Left ventricle myocardium inferior (tissue), 1 donor: ENCODE data around the gene NPW. TPM values are rescaled to one million over a fixed set of nuclear protein-coding genes. Genes with fewer than 3 reads are reported as not detected.

ENCODE experiments used
- DNase-seq: peaks from one replicate; pipeline ENCODE4 v3.0.0-alpha.2; 2020
- H3K27ac ChIP-seq: fragments of 200-600 bp; replicated peaks from 2 replicates; pipeline ENCODE4 v1.8.0; 2021
- H3K27me3 ChIP-seq: fragments of 200-600 bp; 2 replicates; pipeline ENCODE4 v1.8.0; 2021; ENCODE audit warnings: low read depth
- H3K36me3 ChIP-seq: fragments of 200-600 bp; 2 replicates; pipeline ENCODE4 v1.8.0; 2021
- H3K4me1 ChIP-seq: fragments of 200-600 bp; 2 replicates; pipeline ENCODE4 v1.8.0; 2021
- H3K4me3 ChIP-seq: fragments of 200-600 bp; 2 replicates; pipeline ENCODE4 v1.8.0; 2021; ENCODE audit warnings: mild to moderate bottlenecking, moderate library complexity
- H3K9me3 ChIP-seq: fragments of 200-600 bp; replicated peaks from 2 replicates; pipeline ENCODE4 v1.8.0; 2021
- CTCF ChIP-seq: fragments of 200-600 bp; IDR thresholded peaks from 2 replicates; pipeline ENCODE4 v1.8.0; 2021; ENCODE audit warnings: antibody characterized with exemption, mild to moderate bottlenecking, borderline replicate concordance
- intact Hi-C: fragments of 100-400 bp; cut with micrococcal nuclease; formaldehyde crosslinking; loops from one replicate; pipeline ENCODE4 v1.11.0; 2022
- total RNA-seq: library from RNA; stranded (reverse); fragmentation: NEBNext Ultra II Directional; extraction: Animal tissue kit (Norgen Biotek cat#: 25700); gene quantifications from one replicate; pipeline ENCODE4 v1.2.1, GENCODE V29; 2021
- donor health status: DM: no; HTN: yes; CAD: no; lungs with severe emphysema.

Gene NPW
- total RNA-seq, 1 donor from 2014 or later = not detected

- Histone ChIP-seq H3K36me3 (peaks cover 95% of the 10 kb centered on the region), H3K4me3 (no peak overlapping the region), H3K27me3 (no peaks in the 10 kb centered on the region), H3K4me1 (no peaks in the 10 kb centered on the region), H3K27ac (no peak overlapping the region), H3K9me3 (no peaks in the 10 kb centered on the region)
- no peak for TF ChIP-seq CTCF
- intact Hi-C loops = no loop called here
- no peak for DNase-seq
These were observed 44.3 kb downstream of the NPW start for GRCh38 chr16:2063861-2064260.

DNA sequence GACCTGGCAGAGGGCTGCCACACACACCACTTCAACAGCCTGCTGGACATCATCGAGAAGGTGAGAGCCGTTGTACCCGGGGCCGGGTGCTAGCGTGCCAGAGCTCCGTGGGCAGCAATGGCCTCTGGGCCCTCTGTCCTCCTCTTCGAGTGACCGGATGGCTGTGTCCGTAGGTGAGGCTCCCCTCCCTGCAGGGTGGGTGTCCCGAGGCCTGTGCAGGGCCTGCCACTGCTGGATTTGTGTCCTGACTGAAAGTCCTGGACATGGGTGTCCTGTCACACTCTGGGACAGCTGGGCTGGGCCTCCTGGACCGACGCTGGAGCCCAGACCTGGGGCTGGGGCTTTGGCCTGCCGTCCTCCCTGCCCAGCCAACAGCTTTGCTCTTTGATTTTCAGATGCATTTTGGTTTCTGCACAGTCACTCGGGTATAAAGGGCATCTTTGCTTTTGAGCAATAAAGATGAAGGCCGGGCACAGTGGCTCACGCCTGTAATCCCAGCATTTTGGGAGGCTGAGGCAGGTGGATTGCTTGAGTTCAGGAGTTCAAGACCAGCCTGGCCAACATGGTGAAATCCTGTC lies 44.9 kb downstream of the NPW start:
- Histone ChIP-seq H3K27me3 (no peaks in the 10 kb centered on the region), H3K9me3 (no peaks in the 10 kb centered on the region), H3K4me1 (no peaks in the 10 kb centered on the region), H3K4me3 (no peak overlapping the region), H3K27ac (no peak overlapping the region), H3K36me3 (peaks cover 95% of the 10 kb centered on the region)
- DNase-seq = no peak
- intact Hi-C loops = no loop called here
- TF ChIP-seq CTCF = no peak

DNA sequence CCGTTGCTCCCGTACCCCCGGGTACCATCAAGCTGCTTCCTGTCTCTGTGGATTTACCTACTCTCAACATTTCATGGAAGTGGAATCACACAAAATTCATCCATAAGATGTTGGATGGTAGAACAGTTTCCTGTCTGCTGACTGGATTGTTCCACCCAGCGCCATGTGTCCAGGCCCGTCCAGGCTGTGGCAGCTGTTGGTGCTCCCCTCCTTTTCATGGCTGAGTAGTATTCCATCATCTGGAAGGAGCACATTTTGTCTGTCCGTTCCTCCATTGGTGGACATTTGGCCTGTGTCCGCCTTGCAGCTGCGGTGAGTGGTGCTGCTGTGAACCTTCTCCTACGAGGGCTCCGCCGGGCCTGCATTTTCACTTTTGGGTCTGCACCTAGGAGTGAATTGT lies 46.6 kb downstream of the NPW start:
- H3K36me3 ChIP-seq = peaks cover 92% of the 10 kb centered on the region
- no peak for DNase-seq
- no peaks in the 10 kb centered on the region for H3K27me3 ChIP-seq
- no peaks in the 10 kb centered on the region for H3K4me1 ChIP-seq
- intact Hi-C loops = no loop called here
- H3K27ac ChIP-seq = no peak overlapping the region
- TF ChIP-seq CTCF = no peak
- no peak overlapping the region for H3K4me3 ChIP-seq
- no peaks in the 10 kb centered on the region for H3K9me3 ChIP-seq

Other genes starting within 250 kb of the NPW start
- 37.0 TPM for gene NME3, start 248.2 kb upstream of the NPW start, total RNA-seq
- gene EME2, start 247.0 kb upstream of the NPW start, total RNA-seq = 7.4 TPM
- 78.0 TPM for gene MRPS34, start 246.7 kb upstream of the NPW start, total RNA-seq
- gene SPSB3, start 237.2 kb upstream of the NPW start, total RNA-seq = 36.8 TPM
- gene NUBP2, start 236.8 kb upstream of the NPW start, total RNA-seq = 36.2 TPM
- gene IGFALS, start 226.1 kb upstream of the NPW start, total RNA-seq = not detected
- gene HAGH, start 193.0 kb upstream of the NPW start, total RNA-seq = 172 TPM
- gene FAHD1, start 192.6 kb upstream of the NPW start, total RNA-seq = 26.3 TPM
- gene MEIOB, start 147.6 kb upstream of the NPW start, total RNA-seq = not detected
- not detected for gene HS3ST6, start 101.4 kb upstream of the NPW start, total RNA-seq
- gene MSRB1, start 76.6 kb upstream of the NPW start, total RNA-seq = 32.7 TPM
- gene RPL3L, start 65.1 kb upstream of the NPW start, total RNA-seq = 262 TPM
- 601 TPM for gene NDUFB10, start 60.2 kb upstream of the NPW start, total RNA-seq
- 753 TPM for gene RPS2, start 55.0 kb upstream of the NPW start, total RNA-seq
- not detected for gene RNF151, start 52.9 kb upstream of the NPW start, total RNA-seq
- gene TBL3, start 47.7 kb upstream of the NPW start, total RNA-seq = 22.6 TPM
- gene NOXO1, start 38.3 kb upstream of the NPW start, total RNA-seq = not detected
- 23.3 TPM for gene GFER, start 35.6 kb upstream of the NPW start, total RNA-seq
- gene SYNGR3, start 29.8 kb upstream of the NPW start, total RNA-seq = 0.38 TPM
- 14.5 TPM for gene ZNF598, start 10.0 kb upstream of the NPW start, total RNA-seq
- 221 TPM for gene NHERF2, start 7.1 kb downstream of the NPW start, total RNA-seq
- gene NTHL1, start 28.0 kb downstream of the NPW start, total RNA-seq = 21.7 TPM
- 80.1 TPM for gene TSC2, start 28.2 kb downstream of the NPW start, total RNA-seq
- gene PKD1, start 116.1 kb downstream of the NPW start, total RNA-seq = 83.9 TPM
- gene RAB26, start 128.8 kb downstream of the NPW start, total RNA-seq = 1.7 TPM
- 26.0 TPM for gene TRAF7, start 136.0 kb downstream of the NPW start, total RNA-seq
- gene CASKIN1, start 176.8 kb downstream of the NPW start, total RNA-seq = 4.0 TPM
- gene MLST8, start 185.7 kb downstream of the NPW start, total RNA-seq = 27.3 TPM
- gene BRICD5, start 191.1 kb downstream of the NPW start, total RNA-seq = 10.9 TPM
- gene PGP, start 195.1 kb downstream of the NPW start, total RNA-seq = 34.1 TPM
- 13.5 TPM for gene E4F1, start 203.8 kb downstream of the NPW start, total RNA-seq
- 0.47 TPM for gene DNASE1L2, start 216.7 kb downstream of the NPW start, total RNA-seq
- gene ECI1, start 231.8 kb downstream of the NPW start, total RNA-seq = 165 TPM
- gene RNPS1, start 248.3 kb downstream of the NPW start, total RNA-seq = 106 TPM